Measurements from ENCODE around the gene EFCAB11.

The EFCAB11 gene

DNA sequence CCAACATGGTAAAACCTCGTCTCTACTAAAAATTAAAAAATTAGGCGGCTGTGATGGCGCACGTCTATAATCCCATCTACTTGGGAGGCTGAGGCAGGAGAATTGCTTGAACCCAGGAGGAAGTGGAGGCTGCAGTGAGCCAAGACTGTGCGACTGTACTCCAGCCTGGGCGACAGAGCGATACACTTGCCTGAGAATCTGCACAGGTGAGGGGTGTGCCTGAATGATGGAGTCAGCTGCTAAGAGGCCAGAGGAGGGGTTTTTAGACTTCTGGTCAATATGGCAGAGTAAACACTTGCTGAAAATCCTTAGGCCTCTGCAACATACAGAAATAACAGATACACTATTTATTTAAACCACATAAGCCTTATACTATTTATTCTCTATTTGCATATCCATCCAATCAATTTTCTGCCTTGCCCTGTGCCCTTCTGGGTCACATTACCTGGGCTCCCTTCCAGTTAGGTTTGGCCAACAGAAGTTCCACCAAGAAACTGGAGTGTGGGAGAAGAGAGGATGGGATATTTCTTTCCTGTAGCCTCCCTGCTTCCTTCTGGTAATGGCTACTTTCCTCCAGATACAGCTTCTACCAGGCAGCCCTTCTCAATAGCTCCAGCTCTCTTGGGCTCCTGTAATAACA lies 117.6 kb downstream of the EFCAB11 start:
- TF ChIP-seq, protein P1, sequence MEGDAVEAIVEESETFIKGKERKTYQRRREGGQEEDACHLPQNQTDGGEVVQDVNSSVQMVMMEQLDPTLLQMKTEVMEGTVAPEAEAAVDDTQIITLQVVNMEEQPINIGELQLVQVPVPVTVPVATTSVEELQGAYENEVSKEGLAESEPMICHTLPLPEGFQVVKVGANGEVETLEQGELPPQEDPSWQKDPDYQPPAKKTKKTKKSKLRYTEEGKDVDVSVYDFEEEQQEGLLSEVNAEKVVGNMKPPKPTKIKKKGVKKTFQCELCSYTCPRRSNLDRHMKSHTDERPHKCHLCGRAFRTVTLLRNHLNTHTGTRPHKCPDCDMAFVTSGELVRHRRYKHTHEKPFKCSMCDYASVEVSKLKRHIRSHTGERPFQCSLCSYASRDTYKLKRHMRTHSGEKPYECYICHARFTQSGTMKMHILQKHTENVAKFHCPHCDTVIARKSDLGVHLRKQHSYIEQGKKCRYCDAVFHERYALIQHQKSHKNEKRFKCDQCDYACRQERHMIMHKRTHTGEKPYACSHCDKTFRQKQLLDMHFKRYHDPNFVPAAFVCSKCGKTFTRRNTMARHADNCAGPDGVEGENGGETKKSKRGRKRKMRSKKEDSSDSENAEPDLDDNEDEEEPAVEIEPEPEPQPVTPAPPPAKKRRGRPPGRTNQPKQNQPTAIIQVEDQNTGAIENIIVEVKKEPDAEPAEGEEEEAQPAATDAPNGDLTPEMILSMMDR (IDR thresholded peaks at IDR 0.05; ENCODE audit: low read length, missing control alignments) = no peak
- no peak for DNase-seq (ENCODE audit: low read depth)
- no peak overlapping the region for H3K4me3 ChIP-seq (replicated peaks; ENCODE audit: low read depth, low read length)

GRCh38 chr14:89833661-89834060 lies 120.9 kb downstream of the EFCAB11 start:
- no peak overlapping the region for H3K4me3 ChIP-seq (replicated peaks; ENCODE audit: low read depth, low read length)
- DNase-seq (ENCODE audit: low read depth) = no peak
- TF ChIP-seq, protein P1 (IDR thresholded peaks at IDR 0.05; ENCODE audit: low read length, missing control alignments) = no peak

DNA sequence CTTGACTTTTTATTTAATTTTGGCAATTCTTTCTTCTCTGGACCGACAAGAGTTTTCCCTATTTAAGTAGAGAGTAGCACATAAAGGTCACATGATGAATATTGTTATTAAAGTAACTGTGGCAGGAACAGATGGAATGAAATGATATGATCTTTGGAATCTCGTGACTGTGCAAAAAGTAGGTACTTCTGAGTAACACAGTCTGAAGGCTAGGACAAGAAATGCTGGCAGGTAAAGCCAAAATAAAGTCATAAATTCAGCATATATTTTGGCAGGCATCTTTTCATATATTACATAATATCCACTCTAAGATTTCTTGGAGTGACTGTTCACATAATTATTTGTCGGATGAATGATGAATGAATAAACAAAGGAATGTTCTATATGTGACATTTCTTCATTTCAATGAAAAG lies 121.4 kb downstream of the EFCAB11 start:
- no peak for DNase-seq (ENCODE audit: low read depth)
- H3K4me3 ChIP-seq (replicated peaks; ENCODE audit: low read depth, low read length) = no peak overlapping the region
- TF ChIP-seq, protein P1 (IDR thresholded peaks at IDR 0.05; ENCODE audit: low read length, missing control alignments) = no peak

- DNase-seq (ENCODE audit: low read depth) = no peak
- TF ChIP-seq, protein P1 (IDR thresholded peaks at IDR 0.05; ENCODE audit: low read length, missing control alignments) = no peak
- H3K4me3 ChIP-seq (replicated peaks; ENCODE audit: low read depth, low read length) = no peak overlapping the region
Observed at GRCh38 chr14:89828471-89829165, 125.9 kb downstream of the EFCAB11 start.

DNA sequence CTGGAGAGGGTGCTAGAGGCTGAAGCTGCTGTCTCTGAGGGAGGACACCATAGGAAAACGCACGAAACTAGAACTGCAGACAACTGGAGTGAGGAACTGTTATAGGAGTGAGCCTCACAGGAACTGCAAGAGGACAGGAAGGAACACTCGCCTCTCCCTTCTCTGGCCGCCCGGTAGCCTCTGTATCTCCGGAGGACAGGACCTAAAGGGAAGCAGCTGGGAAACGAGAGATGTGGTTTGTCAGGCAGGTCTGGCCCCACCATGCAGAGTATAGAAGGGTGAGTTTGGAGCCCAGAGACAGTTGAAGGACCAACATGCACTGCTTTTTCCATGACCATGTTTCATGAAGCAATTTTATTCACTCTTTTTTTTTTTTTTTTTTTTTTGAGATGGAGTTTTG lies 127.3 kb downstream of the EFCAB11 start:
- H3K4me3 ChIP-seq (replicated peaks; ENCODE audit: low read depth, low read length) = no peak overlapping the region

DNA sequence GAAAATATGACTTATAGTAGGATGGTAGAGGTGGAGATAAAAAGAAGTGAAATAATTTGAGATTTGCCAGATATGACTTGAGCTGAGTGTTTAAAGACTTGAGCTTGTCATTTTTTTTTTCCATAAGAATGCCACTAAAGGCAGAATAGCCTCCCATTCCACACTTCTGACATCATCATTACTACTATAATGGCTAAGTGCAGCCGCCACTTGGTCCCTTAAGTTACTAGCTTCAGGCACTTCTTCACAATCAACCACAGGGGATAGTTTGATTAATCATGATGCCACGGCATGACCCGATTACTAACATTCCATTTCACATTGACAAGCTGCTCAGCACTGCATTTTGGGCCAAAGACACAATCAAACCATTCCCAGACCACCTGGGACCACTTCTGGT lies 127.9 kb downstream of the EFCAB11 start:
- TF ChIP-seq, protein P1 (IDR thresholded peaks at IDR 0.05; ENCODE audit: low read length, missing control alignments) = no peak
- no peak for DNase-seq (ENCODE audit: low read depth)
- no peak overlapping the region for H3K4me3 ChIP-seq (replicated peaks; ENCODE audit: low read depth, low read length)

More for the DNA sequence above, 127.3 kb downstream of the EFCAB11 start:
- no peak for DNase-seq (ENCODE audit: low read depth)
- TF ChIP-seq, protein P1 (IDR thresholded peaks at IDR 0.05; ENCODE audit: low read length, missing control alignments) = no peak

Measured in fibroblast of pulmonary artery (primary cell).